GM12878 (cell line): ENCODE measurements around the gene SGSH.

Experiments
- BRCA1 ChIP-seq: IDR thresholded peaks from 2 replicates; pipeline ENCODE4 v1.6.1; 2011; ENCODE audit warnings: low read depth, low read length, improper control_type of control experiment
- CBX3 ChIP-seq: fragments of 200-600 bp; sonication (generic); IDR thresholded peaks from 2 replicates; pipeline ENCODE4 v1.6.1; 2016; ENCODE audit warnings: low read depth, borderline replicate concordance
- CEBPB ChIP-seq, 2 experiments: fragments of 150-350 bp in 1 of 2; IDR thresholded peaks; 2 replicates each; pipeline ENCODE4 v1.6.1; 2012 to 2014; ENCODE audit warnings: low read depth in 2 of 2, low read length in 2 of 2, borderline replicate concordance in 1 of 2, inconsistent platforms in 1 of 2
- CREB1 ChIP-seq: IDR thresholded peaks from 2 replicates; pipeline ENCODE4 v1.6.1; 2012; ENCODE audit warnings: low read depth, mild to moderate bottlenecking, inconsistent platforms
- CTCF ChIP-seq, 3 experiments: IDR thresholded peaks in 2 of 3; conservative IDR thresholded peaks in 1 of 3; 2 replicates each; pipeline ENCODE4 v1.5.1; 2011; ENCODE audit warnings: low read depth in 3 of 3, low read length in 3 of 3, mild to moderate bottlenecking in 3 of 3, control low read depth in 2 of 3, moderate library complexity in 2 of 3, inconsistent platforms in 1 of 3, mixed read lengths in 1 of 3; ENCODE audit not compliant: control insufficient read depth in 2 of 3, insufficient read depth in 1 of 3; ENCODE audit errors: extremely low read depth in 1 of 3
- MEF2A ChIP-seq: IDR thresholded peaks from 2 replicates; pipeline ENCODE4 v1.6.1; 2011; ENCODE audit warnings: low read depth, mild to moderate bottlenecking, low read length, moderate library complexity; ENCODE audit not compliant: insufficient read depth
- MTA2 ChIP-seq: fragments of 450-650 bp; IDR thresholded peaks from 2 replicates; pipeline ENCODE4 v1.6.1; 2016; ENCODE audit warnings: low read depth, mild to moderate bottlenecking, moderate library complexity
- PBX3 ChIP-seq: IDR thresholded peaks from 2 replicates; pipeline ENCODE4 v1.6.1; 2011; ENCODE audit warnings: mild to moderate bottlenecking, low read depth, low read length, moderate library complexity; ENCODE audit not compliant: insufficient replicate concordance
- POLR2A ChIP-seq: IDR thresholded peaks from 2 replicates; pipeline ENCODE4 v1.6.1; 2011; ENCODE audit warnings: low read depth, mild to moderate bottlenecking, low read length
- REST ChIP-seq: IDR thresholded peaks from 2 replicates; pipeline ENCODE4 v1.6.1; 2012; ENCODE audit warnings: mild to moderate bottlenecking, low read depth, low read length

GRCh38 chr17:80222376-80223141 lies 2.4 kb upstream of the SGSH start:
- TF ChIP-seq POLR2A: no peak
- no peak for TF ChIP-seq CBX3
- TF ChIP-seq PBX3: no peak
- TF ChIP-seq CTCF (IDR thresholded peaks at IDR 0.05 in 2 of 3, conservative IDR thresholded peaks at IDR 0.05 in 1 of 3; ENCODE audit: control insufficient read depth in 2 of 3, extremely low read depth in 1 of 3, insufficient read depth in 1 of 3, low read depth in 3 of 3, low read length in 3 of 3): no peak
- no peak for TF ChIP-seq REST
- TF ChIP-seq CREB1: no peak
- no peak for TF ChIP-seq MEF2A
- TF ChIP-seq MTA2: no peak
- no peak for TF ChIP-seq BRCA1
- no peak for TF ChIP-seq CEBPB (IDR thresholded peaks at IDR 0.05; ENCODE audit: borderline replicate concordance in 1 of 2, low read depth in 2 of 2, low read length in 2 of 2)
